ENCODE measurements around the gene ZMAT5.

Gene ZMAT5

DNA sequence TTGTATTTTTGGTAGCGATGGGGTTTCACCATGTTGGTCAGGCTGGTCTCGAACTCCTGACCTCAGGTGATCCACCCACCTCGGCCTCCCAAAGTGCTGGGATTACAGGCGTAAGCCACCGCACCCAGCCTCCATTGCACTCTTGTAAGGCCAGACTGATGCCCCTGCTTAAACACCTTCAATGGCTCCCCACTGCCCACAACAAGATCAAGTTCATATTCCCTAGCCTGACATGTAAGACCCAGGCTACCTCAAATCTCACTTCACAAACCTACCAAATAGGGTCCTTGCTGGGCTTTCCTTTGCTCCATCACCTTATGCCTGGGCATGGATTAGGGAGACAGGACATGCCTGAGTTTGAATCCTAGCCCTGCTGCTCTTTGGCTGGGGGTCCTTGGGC lies 13.4 kb upstream of the ZMAT5 start:
- Histone ChIP-seq H4K20me1 (ENCODE audit: low read depth, low read length) (no peaks in the 10 kb centered on the region), H3K4me2 (ENCODE audit: low read depth, low read length, poor library complexity, severe bottlenecking) (no peak overlapping the region), H3K27ac (ENCODE audit: low read depth, low read length) (no peak overlapping the region)

DNA sequence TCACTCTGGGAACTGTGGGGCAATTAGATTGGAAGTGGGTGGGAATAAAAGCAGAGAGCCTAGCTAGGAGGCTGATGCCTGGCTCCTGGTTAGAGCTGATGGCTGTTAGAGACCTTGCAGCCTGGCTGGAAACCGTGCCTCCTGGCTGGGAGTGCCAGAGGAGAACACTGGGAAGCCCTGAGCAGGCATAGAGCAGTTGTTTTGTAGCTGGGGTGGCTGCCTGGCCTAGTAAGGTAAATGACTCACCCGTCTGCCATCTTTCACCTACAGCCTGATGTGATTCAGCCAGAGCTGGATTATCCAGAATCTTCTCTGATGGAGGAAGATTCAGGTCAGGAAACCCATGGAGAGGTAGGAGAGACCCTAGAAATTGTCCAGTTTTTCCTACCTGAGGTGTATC lies 6.4 kb upstream of the ZMAT5 start:
- Histone ChIP-seq H3K4me3 (ENCODE audit: insufficient read depth, low read length, poor library complexity, severe bottlenecking) (no peak overlapping the region), H4K20me1 (ENCODE audit: low read depth, low read length) (no peaks in the 10 kb centered on the region), H3K9me2 (replicated peaks; ENCODE audit: insufficient read depth, low read length) (no peaks in the 10 kb centered on the region), H2AFZ (ENCODE audit: low read depth, low read length, severe bottlenecking) (no peak overlapping the region), H3K36me3 (ENCODE audit: low read length) (0 out of 2 replicates have a peak, but pooled peaks cover 2% of the 10 kb centered on the region), H3K27ac (ENCODE audit: low read depth, low read length) (no peak overlapping the region), H3K4me2 (ENCODE audit: low read depth, low read length, poor library complexity, severe bottlenecking) (no peak overlapping the region), H3K9me3 (ENCODE audit: insufficient read depth, low read length) (no peaks in the 10 kb centered on the region), H3K79me2 (ENCODE audit: insufficient read depth, low read length) (peaks cover 5% of the 10 kb centered on the region), H3F3A (ENCODE audit: insufficient read depth) (no peaks in the 10 kb centered on the region), H3K27me3 (ENCODE audit: low read length) (no peaks in the 10 kb centered on the region), H3K9ac (ENCODE audit: low read length) (no peak overlapping the region)
- no peak for TF ChIP-seq EZH2phosphoT487 (conservative IDR thresholded peaks at IDR 0.05; ENCODE audit: low read length)
- TF ChIP-seq, protein P1, sequence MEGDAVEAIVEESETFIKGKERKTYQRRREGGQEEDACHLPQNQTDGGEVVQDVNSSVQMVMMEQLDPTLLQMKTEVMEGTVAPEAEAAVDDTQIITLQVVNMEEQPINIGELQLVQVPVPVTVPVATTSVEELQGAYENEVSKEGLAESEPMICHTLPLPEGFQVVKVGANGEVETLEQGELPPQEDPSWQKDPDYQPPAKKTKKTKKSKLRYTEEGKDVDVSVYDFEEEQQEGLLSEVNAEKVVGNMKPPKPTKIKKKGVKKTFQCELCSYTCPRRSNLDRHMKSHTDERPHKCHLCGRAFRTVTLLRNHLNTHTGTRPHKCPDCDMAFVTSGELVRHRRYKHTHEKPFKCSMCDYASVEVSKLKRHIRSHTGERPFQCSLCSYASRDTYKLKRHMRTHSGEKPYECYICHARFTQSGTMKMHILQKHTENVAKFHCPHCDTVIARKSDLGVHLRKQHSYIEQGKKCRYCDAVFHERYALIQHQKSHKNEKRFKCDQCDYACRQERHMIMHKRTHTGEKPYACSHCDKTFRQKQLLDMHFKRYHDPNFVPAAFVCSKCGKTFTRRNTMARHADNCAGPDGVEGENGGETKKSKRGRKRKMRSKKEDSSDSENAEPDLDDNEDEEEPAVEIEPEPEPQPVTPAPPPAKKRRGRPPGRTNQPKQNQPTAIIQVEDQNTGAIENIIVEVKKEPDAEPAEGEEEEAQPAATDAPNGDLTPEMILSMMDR (IDR thresholded peaks at IDR 0.05; ENCODE audit: insufficient read depth, low read length, poor library complexity, severe bottlenecking): no peak

More for the DNA sequence above, 13.4 kb upstream of the ZMAT5 start:
- Histone ChIP-seq H2AFZ (ENCODE audit: low read depth, low read length, severe bottlenecking) (no peak overlapping the region), H3K36me3 (ENCODE audit: low read length) (no peaks in the 10 kb centered on the region), H3K9ac (ENCODE audit: low read length) (no peak overlapping the region), H3K9me2 (replicated peaks; ENCODE audit: insufficient read depth, low read length) (no peaks in the 10 kb centered on the region), H3K79me2 (ENCODE audit: insufficient read depth, low read length) (no peaks in the 10 kb centered on the region), H3K9me3 (ENCODE audit: insufficient read depth, low read length) (no peaks in the 10 kb centered on the region), H3K27me3 (ENCODE audit: low read length) (no peaks in the 10 kb centered on the region), H3F3A (ENCODE audit: insufficient read depth) (no peaks in the 10 kb centered on the region), H3K4me3 (ENCODE audit: insufficient read depth, low read length, poor library complexity, severe bottlenecking) (no peak overlapping the region)
- no peak for TF ChIP-seq EZH2phosphoT487 (conservative IDR thresholded peaks at IDR 0.05; ENCODE audit: low read length)
- TF ChIP-seq, protein P1 (IDR thresholded peaks at IDR 0.05; ENCODE audit: insufficient read depth, low read length, poor library complexity, severe bottlenecking): no peak

DNA sequence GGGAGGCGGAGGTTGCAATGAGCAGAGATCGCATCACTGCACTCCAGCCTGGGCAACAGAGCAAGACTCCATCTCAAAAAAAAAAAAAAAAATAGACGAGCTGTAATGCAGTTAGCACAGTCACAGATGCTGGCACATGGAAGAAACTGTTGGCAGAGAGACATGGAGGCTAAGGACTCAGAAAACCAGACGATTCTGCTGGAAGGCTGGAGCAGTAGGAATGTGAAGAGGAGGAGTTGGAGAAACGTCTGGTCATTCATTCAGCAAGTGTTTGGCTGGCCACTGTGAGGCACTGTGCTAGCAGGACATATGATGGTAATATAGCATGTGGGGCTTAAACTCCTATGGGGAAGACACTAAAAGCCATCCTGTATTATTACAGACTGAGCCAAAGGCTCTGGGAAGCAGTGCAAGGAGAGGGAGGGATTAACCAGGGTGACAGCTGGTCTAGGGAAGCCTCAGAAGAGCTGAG lies 5.4 kb upstream of the ZMAT5 start:
- no peaks in the 10 kb centered on the region for H3K27me3 ChIP-seq (ENCODE audit: low read length)
- no peak overlapping the region for H3K4me2 ChIP-seq (ENCODE audit: low read depth, low read length, poor library complexity, severe bottlenecking)
- no peak overlapping the region for H3K27ac ChIP-seq (ENCODE audit: low read depth, low read length)
- H3K79me2 ChIP-seq (ENCODE audit: insufficient read depth, low read length): peaks cover 15% of the 10 kb centered on the region
- H3K9me2 ChIP-seq (replicated peaks; ENCODE audit: insufficient read depth, low read length): no peaks in the 10 kb centered on the region
- H3K4me3 ChIP-seq (ENCODE audit: insufficient read depth, low read length, poor library complexity, severe bottlenecking): no peak overlapping the region
- no peaks in the 10 kb centered on the region for H4K20me1 ChIP-seq (ENCODE audit: low read depth, low read length)
- 0 out of 2 replicates have a peak, but pooled peaks cover 2% of the 10 kb centered on the region for H3K36me3 ChIP-seq (ENCODE audit: low read length)
- no peaks in the 10 kb centered on the region for H3K9me3 ChIP-seq (ENCODE audit: insufficient read depth, low read length)
- TF ChIP-seq EZH2phosphoT487 (conservative IDR thresholded peaks at IDR 0.05; ENCODE audit: low read length): no peak
- TF ChIP-seq, protein P1 (IDR thresholded peaks at IDR 0.05; ENCODE audit: insufficient read depth, low read length, poor library complexity, severe bottlenecking): no peak
- no peak overlapping the region for H2AFZ ChIP-seq (ENCODE audit: low read depth, low read length, severe bottlenecking)
- no peaks in the 10 kb centered on the region for H3F3A ChIP-seq (ENCODE audit: insufficient read depth)
- H3K9ac ChIP-seq (ENCODE audit: low read length): no peak overlapping the region

Data from SU-DHL-6 (cell line).